ENCODE results near the gene OPTN.

OPTN gene

DNA sequence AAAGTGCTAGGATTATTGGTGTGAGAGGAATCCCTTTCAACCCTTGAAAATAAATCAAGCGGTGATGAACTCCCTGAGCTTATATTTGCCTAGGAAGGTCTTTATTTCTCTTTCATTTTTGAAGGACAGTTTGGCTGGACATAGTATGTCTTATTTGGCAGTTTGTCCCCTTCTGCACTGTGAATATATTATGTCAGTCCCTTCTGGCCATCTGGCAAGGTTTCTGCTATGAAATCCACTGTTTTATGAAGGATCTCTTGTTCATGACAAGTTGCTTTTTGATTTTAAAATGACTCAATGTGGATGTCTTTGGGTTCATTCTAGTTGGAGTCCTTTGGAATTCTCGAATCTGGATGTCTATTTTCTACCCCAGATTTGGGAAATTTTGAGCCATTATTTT is 39.7 kb downstream of the OPTN start:
- Histone ChIP-seq H3K4me1 (ENCODE audit: control insufficient read depth in 2 of 2, insufficient read depth in 1 of 2, low read depth in 1 of 2, low read length in 2 of 2) (peaks cover 4 to 12% of the 10 kb centered on the region in 2 donors), H3K79me1 (ENCODE audit: low read depth, low read length) (no peaks in the 10 kb centered on the region), H3K4me3 (ENCODE audit: low read length in 2 of 2) (no peak overlapping the region), H2AK5ac (ENCODE audit: low read depth, low read length) (no peak overlapping the region), H2BK5ac (ENCODE audit: low read length) (no peak overlapping the region), H2AFZ (ENCODE audit: low read length) (no peak overlapping the region), H3K9ac (ENCODE audit: low read depth, low read length, poor library complexity) (no peak overlapping the region), H3K4ac (ENCODE audit: low read length) (no peak overlapping the region), H3K14ac (ENCODE audit: low read length) (no peak overlapping the region), H3K23ac (ENCODE audit: low read depth, low read length, poor library complexity) (no peak overlapping the region), H4K91ac (ENCODE audit: low read depth, low read length, poor library complexity) (no peak overlapping the region), H2BK15ac (ENCODE audit: low read length) (no peak overlapping the region), H3K36me3 (replicated peaks in 1 of 2; ENCODE audit: control insufficient read depth in 2 of 2, insufficient read depth in 2 of 2, low read length in 2 of 2) (peaks cover 0 to 3% of the 10 kb centered on the region in 2 donors), H3K4me2 (ENCODE audit: insufficient read depth, low read length, poor library complexity, severe bottlenecking) (no peak overlapping the region), H4K8ac (ENCODE audit: low read depth, low read length) (no peak overlapping the region), H3K18ac (ENCODE audit: low read length) (no peak overlapping the region), H2BK120ac (ENCODE audit: low read depth, low read length) (no peak overlapping the region), H2BK12ac (ENCODE audit: low read length) (no peak overlapping the region), H3K27me3 (ENCODE audit: control insufficient read depth in 3 of 3, insufficient read depth in 3 of 3, low read depth in 1 of 3, low read length in 3 of 3) (no peaks in the 10 kb centered on the region), H3K27ac (replicated peaks; ENCODE audit: low read length) (no peak overlapping the region), H3K9me3 (replicated peaks in 1 of 2; ENCODE audit: control insufficient read depth in 2 of 2, insufficient read depth in 1 of 2, low read depth in 1 of 2, low read length in 2 of 2) (peaks cover 0 to 2% of the 10 kb centered on the region in 2 donors)
- no CpG with 5 or more reads among the region's 2 CpGs for WGBS, 2 donors (ENCODE audit: extremely low coverage in 2 of 2, insufficient read length in 2 of 2, insufficient replicate concordance in 1 of 2)
- DNase-seq (ENCODE audit: low spot score), result no peak

GRCh38 chr10:13140627-13141190 is 40.7 kb downstream of the OPTN start:
- Histone ChIP-seq H3K4me2 (ENCODE audit: insufficient read depth, low read length, poor library complexity, severe bottlenecking) (no peak overlapping the region), H3K14ac (ENCODE audit: low read length) (no peak overlapping the region), H3K36me3 (replicated peaks in 1 of 2; ENCODE audit: control insufficient read depth in 2 of 2, insufficient read depth in 2 of 2, low read length in 2 of 2) (no peaks in the 10 kb centered on the region), H2BK12ac (ENCODE audit: low read length) (no peak overlapping the region), H2AK5ac (ENCODE audit: low read depth, low read length) (no peak overlapping the region), H3K79me1 (ENCODE audit: low read depth, low read length) (no peaks in the 10 kb centered on the region), H3K4ac (ENCODE audit: low read length) (no peak overlapping the region), H4K91ac (ENCODE audit: low read depth, low read length, poor library complexity) (no peak overlapping the region), H3K4me1 (ENCODE audit: control insufficient read depth in 2 of 2, insufficient read depth in 1 of 2, low read depth in 1 of 2, low read length in 2 of 2) (peaks cover 4 to 12% of the 10 kb centered on the region in 2 donors), H4K8ac (ENCODE audit: low read depth, low read length) (no peak overlapping the region), H2BK120ac (ENCODE audit: low read depth, low read length) (no peak overlapping the region), H3K4me3 (ENCODE audit: low read length in 2 of 2) (no peak overlapping the region), H2AFZ (ENCODE audit: low read length) (peak overlapping the region; percentile 48), H3K23ac (ENCODE audit: low read depth, low read length, poor library complexity) (no peak overlapping the region), H2BK5ac (ENCODE audit: low read length) (no peak overlapping the region), H3K18ac (ENCODE audit: low read length) (no peak overlapping the region), H2BK15ac (ENCODE audit: low read length) (peak overlapping the region; percentile 20), H3K27me3 (ENCODE audit: control insufficient read depth in 3 of 3, insufficient read depth in 3 of 3, low read depth in 1 of 3, low read length in 3 of 3) (no peaks in the 10 kb centered on the region), H3K9ac (ENCODE audit: low read depth, low read length, poor library complexity) (no peak overlapping the region), H3K9me3 (replicated peaks in 1 of 2; ENCODE audit: control insufficient read depth in 2 of 2, insufficient read depth in 1 of 2, low read depth in 1 of 2, low read length in 2 of 2) (peaks cover 0 to 2% of the 10 kb centered on the region in 2 donors), H3K27ac (replicated peaks; ENCODE audit: low read length) (peak overlapping the region; percentile 14)
- no peak for DNase-seq (ENCODE audit: low spot score)
- no CpG with 5 or more reads among the region's 4 CpGs for WGBS, 2 donors (ENCODE audit: extremely low coverage in 2 of 2, insufficient read length in 2 of 2, insufficient replicate concordance in 1 of 2)

- no peak overlapping the region for H3K14ac ChIP-seq (ENCODE audit: low read length)
- H3K18ac ChIP-seq (ENCODE audit: low read length), result no peak overlapping the region
- H2BK15ac ChIP-seq (ENCODE audit: low read length), result no peak overlapping the region
- H2BK5ac ChIP-seq (ENCODE audit: low read length), result no peak overlapping the region
- DNase-seq (ENCODE audit: low spot score), result no peak
- no peak overlapping the region for H3K4me2 ChIP-seq (ENCODE audit: insufficient read depth, low read length, poor library complexity, severe bottlenecking)
- H2BK12ac ChIP-seq (ENCODE audit: low read length), result no peak overlapping the region
- peaks cover 4 to 12% of the 10 kb centered on the region in 2 donors for H3K4me1 ChIP-seq (ENCODE audit: control insufficient read depth in 2 of 2, insufficient read depth in 1 of 2, low read depth in 1 of 2, low read length in 2 of 2)
- no peaks in the 10 kb centered on the region for H3K36me3 ChIP-seq (replicated peaks in 1 of 2; ENCODE audit: control insufficient read depth in 2 of 2, insufficient read depth in 2 of 2, low read length in 2 of 2)
- H3K27me3 ChIP-seq (ENCODE audit: control insufficient read depth in 3 of 3, insufficient read depth in 3 of 3, low read depth in 1 of 3, low read length in 3 of 3), result no peaks in the 10 kb centered on the region
- no peak overlapping the region for H3K23ac ChIP-seq (ENCODE audit: low read depth, low read length, poor library complexity)
- no peak overlapping the region for H4K8ac ChIP-seq (ENCODE audit: low read depth, low read length)
- H3K27ac ChIP-seq (replicated peaks; ENCODE audit: low read length), result no peak overlapping the region
- H3K4ac ChIP-seq (ENCODE audit: low read length), result no peak overlapping the region
- H3K79me1 ChIP-seq (ENCODE audit: low read depth, low read length), result no peaks in the 10 kb centered on the region
- H3K9me3 ChIP-seq (replicated peaks in 1 of 2; ENCODE audit: control insufficient read depth in 2 of 2, insufficient read depth in 1 of 2, low read depth in 1 of 2, low read length in 2 of 2), result peaks cover 0 to 4% of the 10 kb centered on the region in 2 donors
- H3K4me3 ChIP-seq (ENCODE audit: low read length in 2 of 2), result no peak overlapping the region
- H2BK120ac ChIP-seq (ENCODE audit: low read depth, low read length), result no peak overlapping the region
- WGBS, 2 donors (ENCODE audit: extremely low coverage in 2 of 2, insufficient read length in 2 of 2, insufficient replicate concordance in 1 of 2), result no CpG with 5 or more reads among the region's 1 CpG
- no peak overlapping the region for H2AK5ac ChIP-seq (ENCODE audit: low read depth, low read length)
- no peak overlapping the region for H3K9ac ChIP-seq (ENCODE audit: low read depth, low read length, poor library complexity)
- H4K91ac ChIP-seq (ENCODE audit: low read depth, low read length, poor library complexity), result no peak overlapping the region
- no peak overlapping the region for H2AFZ ChIP-seq (ENCODE audit: low read length)
These were observed 43.8 kb downstream of the OPTN start for GRCh38 chr10:13143766-13144165.

DNA sequence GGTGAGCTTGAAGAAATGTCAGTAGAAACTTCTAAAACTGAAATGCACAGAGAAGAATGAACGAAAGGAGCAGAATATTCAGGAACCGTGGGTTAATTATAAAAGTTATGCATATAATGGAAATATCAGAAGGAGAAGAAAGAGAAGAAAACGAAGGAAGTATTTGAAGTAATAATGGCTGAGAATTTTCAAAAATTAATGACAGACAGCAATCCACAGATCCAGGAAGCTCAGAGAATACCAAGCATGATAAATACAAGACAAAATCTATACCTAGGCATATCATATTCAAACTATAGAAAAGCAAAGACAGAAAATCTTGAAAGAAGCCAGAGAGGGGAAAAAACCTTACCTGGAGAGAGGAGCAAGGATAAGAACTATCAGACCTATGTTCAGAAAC is 44.9 kb downstream of the OPTN start:
- no peak for DNase-seq (ENCODE audit: low spot score)
- no peak overlapping the region for H2BK120ac ChIP-seq (ENCODE audit: low read depth, low read length)
- H2AK5ac ChIP-seq (ENCODE audit: low read depth, low read length), result no peak overlapping the region
- no peaks in the 10 kb centered on the region for H3K79me1 ChIP-seq (ENCODE audit: low read depth, low read length)
- no peak overlapping the region for H2AFZ ChIP-seq (ENCODE audit: low read length)
- H3K9ac ChIP-seq (ENCODE audit: low read depth, low read length, poor library complexity), result no peak overlapping the region
- H2BK5ac ChIP-seq (ENCODE audit: low read length), result no peak overlapping the region
- WGBS, 2 donors (ENCODE audit: extremely low coverage in 2 of 2, insufficient read length in 2 of 2, insufficient replicate concordance in 1 of 2), result no CpG with 5 or more reads among the region's 3 CpGs
- H3K4ac ChIP-seq (ENCODE audit: low read length), result no peak overlapping the region
- no peak overlapping the region for H3K27ac ChIP-seq (replicated peaks; ENCODE audit: low read length)
- no peak overlapping the region for H3K23ac ChIP-seq (ENCODE audit: low read depth, low read length, poor library complexity)
- H3K18ac ChIP-seq (ENCODE audit: low read length), result no peak overlapping the region
- H3K36me3 ChIP-seq (replicated peaks in 1 of 2; ENCODE audit: control insufficient read depth in 2 of 2, insufficient read depth in 2 of 2, low read length in 2 of 2), result no peaks in the 10 kb centered on the region
- H3K4me2 ChIP-seq (ENCODE audit: insufficient read depth, low read length, poor library complexity, severe bottlenecking), result no peak overlapping the region
- H3K27me3 ChIP-seq (ENCODE audit: control insufficient read depth in 3 of 3, insufficient read depth in 3 of 3, low read depth in 1 of 3, low read length in 3 of 3), result no peaks in the 10 kb centered on the region
- H3K14ac ChIP-seq (ENCODE audit: low read length), result no peak overlapping the region
- no peak overlapping the region for H4K91ac ChIP-seq (ENCODE audit: low read depth, low read length, poor library complexity)
- H3K9me3 ChIP-seq (replicated peaks in 1 of 2; ENCODE audit: control insufficient read depth in 2 of 2, insufficient read depth in 1 of 2, low read depth in 1 of 2, low read length in 2 of 2), result peaks cover 0 to 4% of the 10 kb centered on the region in 2 donors
- H2BK15ac ChIP-seq (ENCODE audit: low read length), result no peak overlapping the region
- peaks cover 4 to 7% of the 10 kb centered on the region in 2 donors for H3K4me1 ChIP-seq (ENCODE audit: control insufficient read depth in 2 of 2, insufficient read depth in 1 of 2, low read depth in 1 of 2, low read length in 2 of 2)
- H2BK12ac ChIP-seq (ENCODE audit: low read length), result no peak overlapping the region
- no peak overlapping the region for H4K8ac ChIP-seq (ENCODE audit: low read depth, low read length)
- H3K4me3 ChIP-seq (ENCODE audit: low read length in 2 of 2), result no peak overlapping the region
